ENCODE results near the gene ADARB1. TPM values are rescaled to one million over a fixed set of nuclear protein-coding genes. Genes with fewer than 3 reads are reported as not detected.

ADARB1 gene
- total and polyA plus RNA-seq, 9 of the 15 experiments (the other 6 are each of a cell fraction or from before 2014, with no cell fraction given): 6.7 to 16.0 (median 8.3) TPM

- Histone ChIP-seq H3K4me1 (replicated peaks in 1 of 2; ENCODE audit: control insufficient read depth in 2 of 2, insufficient read depth in 2 of 2, low read length in 2 of 2) (peaks cover 0 to 9% of the 10 kb centered on the region in 2 experiments; a peak in 4 of 5 replicates), H3K9me3 (replicated peaks; ENCODE audit: control insufficient read depth, insufficient read depth, low read depth, low read length) (no peaks in the 10 kb centered on the region), H4K20me1 (replicated peaks; ENCODE audit: control insufficient read depth, insufficient read depth, low read length) (no peaks in the 10 kb centered on the region; the same call in 1 of the 2 replicates), H3K9me1 (ENCODE audit: control insufficient read depth, insufficient read depth, low read length) (no peaks in the 10 kb centered on the region), H3K27ac (ENCODE audit: extremely low read depth, low read depth, low read length) (no peak overlapping the region), H3K4me2 (ENCODE audit: insufficient read depth, low read length) (no peak overlapping the region), H3K4me3 (no peak overlapping the region), H3K36me3 (ENCODE audit: control insufficient read depth, insufficient read depth, low read length) (no peaks in the 10 kb centered on the region), H2AFZ (ENCODE audit: low read depth, low read length) (peak overlapping the region; percentile 16), H3K27me3 (ENCODE audit: control insufficient read depth in 2 of 2, insufficient read depth in 2 of 2, low read length in 2 of 2) (no peaks in the 10 kb centered on the region; a peak in 1 of 5 replicates), H3K9ac (ENCODE audit: insufficient read depth in 1 of 2, low read depth in 2 of 2, low read length in 2 of 2) (no peak overlapping the region), H3K79me2 (ENCODE audit: control insufficient read depth, insufficient read depth, low read length) (no peaks in the 10 kb centered on the region)
- DNase-seq (ENCODE audit: extremely low read depth in 1 of 4, low spot score in 3 of 4) (no peak), ATAC-seq (peak; percentile 64), FAIRE-seq (no peak)
- intact Hi-C loops (cut with micrococcal nuclease) (no loop called here), in situ Hi-C loops (cut with MboI) (no loop called here)
- BruUV-seq (replicated peaks): no TSS peak
- ChIA-PET CTCF (ENCODE audit: low intra/inter-chr PET ratio) (no interaction called here), POLR2A (interaction anchor here (0.6 to 3.6 kb wide), 6 partner anchors 13 to 1329 kb away, joined by 3 to 13 read pairs (median 4); partner anchors contain the start of gene POFUT2)
- TF ChIP-seq DNMT1 (IDR thresholded peaks at IDR 0.05) (no peak), PBX2 (CRISPR knock-in tag; IDR thresholded peaks at IDR 0.05; ENCODE audit: low read depth) (no peak), PBX2 (tag; conservative IDR thresholded peaks at IDR 0.05; ENCODE audit: low read depth) (peak; percentile 42; the same call in 1 of the 2 replicates), PKNOX1 (IDR thresholded peaks at IDR 0.05) (peak; percentile 75)
- WGBS (ENCODE audit: insufficient coverage, low coverage, missing lambda C conversion rate): 39% methylated on average over 7 of the region's 7 CpGs
Measured at GRCh38 chr21:45169001-45169400, 94.6 kb downstream of the ADARB1 start.

Data from K562 (cell line).